GM18526 (cell line): Measurements from ENCODE around the gene PTAR1.

Experiments
- POLR2A ChIP-seq: IDR thresholded peaks from 3 replicates; pipeline ENCODE4 v1.6.1; 2011; ENCODE audit not compliant: insufficient read length; ENCODE audit errors: extremely low read depth

Gene PTAR1

DNA sequence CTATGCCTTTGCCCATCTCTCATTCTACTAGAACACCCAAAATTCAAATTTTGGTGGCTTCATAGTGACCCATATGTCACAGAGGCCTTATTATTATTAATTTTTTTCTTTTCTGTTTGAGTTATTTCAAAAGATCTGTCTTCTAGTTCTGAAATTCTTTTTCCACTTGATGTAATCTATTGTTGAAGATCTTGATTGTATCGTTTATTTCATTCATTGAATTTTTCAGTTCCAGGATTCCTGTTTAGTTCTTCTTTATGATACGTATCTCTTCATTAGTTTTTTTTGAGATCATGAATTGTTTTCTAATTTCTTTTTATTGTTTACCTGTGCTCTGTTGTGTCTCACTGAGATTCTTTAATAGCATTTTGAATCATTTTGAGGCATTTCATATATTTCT is 63.0 kb downstream of the PTAR1 start:
- no peak for TF ChIP-seq POLR2A

- no peak for TF ChIP-seq POLR2A
These were observed 69.7 kb downstream of the PTAR1 start for GRCh38 chr9:69689991-69690538.

GRCh38 chr9:69683927-69684326 is 75.9 kb downstream of the PTAR1 start:
- no peak for TF ChIP-seq POLR2A

GRCh38 chr9:69678843-69679538 is 80.8 kb downstream of the PTAR1 start:
- no peak for TF ChIP-seq POLR2A

DNA sequence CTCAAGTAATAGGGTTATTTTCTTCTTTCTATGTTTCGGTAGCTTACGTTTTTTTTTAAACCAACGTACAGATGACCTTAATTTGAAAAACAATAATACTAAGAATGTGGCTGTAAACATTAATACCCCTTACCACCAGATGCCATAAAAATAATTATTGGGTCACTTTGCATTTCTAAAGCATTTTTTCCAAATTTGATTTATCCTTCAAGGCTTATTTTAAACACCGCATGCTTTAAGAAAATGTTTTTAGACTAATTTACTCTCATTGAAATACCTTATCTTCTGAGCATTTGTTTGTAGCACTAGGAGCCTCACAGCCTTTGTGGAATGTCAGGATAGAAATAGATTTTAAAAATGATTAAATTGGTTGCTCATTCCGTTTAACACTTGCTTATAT is 81.9 kb downstream of the PTAR1 start:
- no peak for TF ChIP-seq POLR2A

GRCh38 chr9:69675563-69675962 is 84.2 kb downstream of the PTAR1 start:
- no peak for TF ChIP-seq POLR2A

GRCh38 chr9:69674716-69675438 is 84.9 kb downstream of the PTAR1 start:
- TF ChIP-seq POLR2A, result no peak

- no peak for TF ChIP-seq POLR2A
These were observed 85.6 kb downstream of the PTAR1 start for GRCh38 chr9:69674112-69674685.

DNA sequence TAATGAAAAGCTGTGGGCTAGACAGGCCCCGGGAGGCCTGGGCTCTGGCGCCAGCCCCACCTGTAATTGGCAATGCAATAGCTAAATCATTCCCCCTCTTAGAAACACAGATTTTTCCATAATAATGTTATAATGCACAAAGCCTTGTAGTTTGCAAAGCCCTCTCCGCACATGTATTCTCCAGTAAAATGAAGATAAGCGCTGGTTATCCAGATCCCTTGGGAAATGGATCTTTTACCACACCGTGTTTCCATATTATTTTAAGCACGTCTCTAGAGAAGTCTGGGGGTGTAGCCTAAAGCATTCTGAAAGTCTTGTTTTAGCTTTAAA is 86.5 kb downstream of the PTAR1 start:
- TF ChIP-seq POLR2A, result no peak

- no peak for TF ChIP-seq POLR2A
These were observed 87.1 kb downstream of the PTAR1 start for GRCh38 chr9:69672596-69673310.

GRCh38 chr9:69671879-69672595 is 87.8 kb downstream of the PTAR1 start, which contains the start of gene APBA1:
Gene APBA1, minus strand, starts transcription at chr9:69672371.
- no peak for TF ChIP-seq POLR2A

DNA sequence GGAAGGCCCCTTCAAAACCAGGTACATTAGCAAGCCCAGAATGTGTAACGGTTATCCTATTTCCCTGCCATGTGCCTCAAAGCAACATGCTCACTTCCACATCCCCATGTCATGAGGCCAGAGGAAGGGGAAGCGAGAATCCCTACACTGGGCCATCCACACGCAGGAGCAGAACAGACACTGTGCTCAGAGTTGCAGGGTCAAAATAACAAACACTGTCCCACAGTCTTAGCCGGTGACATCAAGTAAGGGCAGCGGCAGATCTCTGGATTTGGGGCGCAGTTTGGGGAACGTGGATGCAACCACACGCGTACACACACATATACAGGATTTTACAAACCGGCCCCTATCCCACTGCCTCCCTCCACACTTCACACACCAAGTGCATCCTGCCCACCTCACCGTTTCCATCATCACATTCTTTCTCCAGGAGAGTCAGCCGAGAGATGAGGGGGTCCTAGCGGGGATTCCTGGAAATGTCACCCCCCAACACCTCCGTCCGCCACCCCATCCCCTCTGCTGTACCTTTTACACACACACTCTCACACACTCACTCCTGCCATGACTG is 88.4 kb downstream of the PTAR1 start:
- TF ChIP-seq POLR2A, result no peak

- no peak for TF ChIP-seq POLR2A
These were observed 92.5 kb downstream of the PTAR1 start for GRCh38 chr9:69667306-69667705.

DNA sequence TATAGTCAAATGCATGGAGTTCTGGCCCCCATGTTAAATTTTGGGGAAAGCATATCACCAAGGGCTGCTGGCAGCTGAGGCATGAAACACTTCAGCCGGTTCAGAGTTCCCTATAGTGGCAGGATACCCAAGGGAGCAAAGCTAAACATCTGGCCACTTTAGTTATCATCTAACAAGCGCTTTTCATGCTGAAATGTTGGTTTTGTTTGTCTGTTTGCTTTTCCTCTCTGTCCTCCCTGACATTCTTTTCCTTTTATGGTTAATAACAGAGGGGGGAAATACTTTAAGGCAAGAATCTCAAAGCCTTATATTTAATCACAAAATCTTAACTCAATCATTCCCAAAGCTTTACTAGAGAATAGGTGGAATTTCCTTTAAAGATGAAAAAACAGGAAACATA is 99.5 kb downstream of the PTAR1 start:
- TF ChIP-seq POLR2A, result no peak
